ENCODE results near the gene FIGN.

FIGN gene

DNA sequence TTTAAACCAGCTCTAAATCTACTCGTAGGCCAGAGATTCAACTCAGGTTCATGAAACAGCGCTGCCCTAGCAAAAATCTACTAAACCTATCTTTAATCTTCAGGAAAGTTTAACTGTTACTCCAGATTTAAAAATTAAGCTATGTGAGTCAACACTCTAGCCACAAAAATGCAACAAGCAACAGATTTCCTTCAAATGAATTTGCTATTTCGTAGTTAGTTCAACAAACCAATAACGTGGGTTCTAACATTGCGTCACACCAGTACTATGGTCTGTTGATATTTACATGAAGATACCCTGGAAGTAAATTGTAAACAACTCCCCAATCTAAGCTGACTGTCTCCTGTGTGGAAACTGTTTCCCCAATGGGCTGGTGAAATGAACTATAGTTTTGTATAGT is 71.2 kb downstream of the FIGN start:
- no peak for DNase-seq (ENCODE audit: low read depth in 4 of 4, low spot score in 1 of 4)

DNA sequence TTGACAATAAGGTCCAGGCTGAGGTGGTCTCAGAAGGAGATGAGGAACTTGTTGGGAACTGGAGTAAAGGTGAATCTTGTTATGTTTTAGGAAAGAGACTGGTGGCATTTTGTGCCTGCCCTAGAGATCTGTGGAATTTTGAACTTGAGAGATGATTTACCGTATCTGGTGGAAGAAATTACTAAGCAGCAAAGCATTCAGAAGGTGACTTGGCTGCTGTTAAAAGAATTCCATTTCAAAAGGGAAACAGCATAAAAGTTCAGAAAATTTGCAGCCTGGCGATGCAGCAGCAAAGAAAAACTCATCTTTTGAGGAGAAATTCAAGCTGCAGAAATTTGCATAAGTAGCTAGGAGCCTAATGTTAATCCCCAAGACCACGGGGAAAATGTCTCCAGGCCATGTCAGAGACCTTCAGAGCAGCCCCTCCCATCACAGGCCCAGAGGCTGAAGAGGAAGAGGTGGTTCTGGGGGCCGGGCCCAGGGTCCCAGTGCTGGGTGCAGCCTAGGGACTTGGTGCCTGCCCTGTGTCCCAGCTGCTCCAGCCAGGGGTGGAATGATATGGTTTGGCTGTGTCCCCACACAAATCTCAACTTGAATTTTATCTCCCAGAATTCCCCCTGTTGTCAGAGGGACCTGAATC is 73.5 kb downstream of the FIGN start:
- DNase-seq (ENCODE audit: low read depth in 4 of 4, low spot score in 1 of 4): no peak

DNA sequence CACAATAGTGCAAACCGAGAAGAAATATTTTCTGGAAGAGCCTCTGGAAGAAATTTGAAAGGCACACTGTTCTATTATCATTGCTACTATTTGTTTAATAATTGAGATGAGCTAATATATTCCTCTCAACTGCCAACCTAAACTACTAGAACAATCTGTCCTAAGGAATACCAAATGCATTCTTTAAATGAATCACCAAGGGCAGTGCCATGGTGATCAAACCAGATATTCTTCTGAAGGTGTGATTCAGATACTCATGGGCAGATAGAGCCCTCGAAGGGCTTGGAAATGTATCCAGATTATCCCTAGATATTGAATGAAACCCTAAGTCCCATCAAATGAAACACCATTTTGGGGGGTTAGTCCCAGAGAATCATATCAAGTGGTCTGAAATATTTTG is 76.6 kb downstream of the FIGN start:
- no peak for DNase-seq (ENCODE audit: low read depth in 4 of 4, low spot score in 1 of 4)

DNA sequence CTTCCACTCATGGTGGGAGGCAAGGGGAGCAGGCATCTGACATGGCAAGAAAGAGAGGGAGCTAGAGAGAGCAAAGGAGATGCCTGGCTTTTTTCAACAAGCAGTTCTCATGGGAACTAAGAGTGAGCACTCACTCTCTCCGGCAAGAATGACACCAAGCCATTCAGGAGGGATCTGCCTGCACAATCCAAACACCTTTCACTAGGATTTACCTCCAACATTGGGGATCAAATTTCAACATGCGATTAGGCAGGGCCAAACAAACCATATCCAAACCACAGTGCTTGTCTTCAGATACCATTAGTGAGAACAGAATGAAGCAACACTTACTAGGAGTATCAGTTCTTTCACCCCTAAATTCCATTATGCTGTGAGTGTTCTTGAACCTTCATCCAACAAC is 77.3 kb downstream of the FIGN start:
- DNase-seq (ENCODE audit: low read depth in 4 of 4, low spot score in 1 of 4): no peak

DNA sequence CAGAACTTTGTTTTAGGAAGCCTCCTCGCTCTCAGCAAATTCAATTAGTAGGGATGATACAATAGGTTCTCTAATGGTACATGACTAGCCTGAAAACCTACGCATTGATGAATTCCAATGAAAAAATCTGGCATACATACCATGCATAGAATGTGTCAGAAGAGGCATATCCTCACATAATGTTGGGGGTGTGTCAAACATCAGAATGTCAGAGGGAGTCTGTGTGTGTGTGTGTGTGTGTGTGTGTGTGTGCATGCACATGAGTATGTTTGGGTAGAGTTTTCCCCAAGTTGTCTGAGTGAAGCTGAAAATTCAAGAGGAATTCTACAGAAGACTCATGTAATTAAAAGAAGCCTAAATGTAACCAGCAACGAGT is 78.5 kb downstream of the FIGN start:
- DNase-seq (ENCODE audit: low read depth in 4 of 4, low spot score in 1 of 4): no peak

DNA sequence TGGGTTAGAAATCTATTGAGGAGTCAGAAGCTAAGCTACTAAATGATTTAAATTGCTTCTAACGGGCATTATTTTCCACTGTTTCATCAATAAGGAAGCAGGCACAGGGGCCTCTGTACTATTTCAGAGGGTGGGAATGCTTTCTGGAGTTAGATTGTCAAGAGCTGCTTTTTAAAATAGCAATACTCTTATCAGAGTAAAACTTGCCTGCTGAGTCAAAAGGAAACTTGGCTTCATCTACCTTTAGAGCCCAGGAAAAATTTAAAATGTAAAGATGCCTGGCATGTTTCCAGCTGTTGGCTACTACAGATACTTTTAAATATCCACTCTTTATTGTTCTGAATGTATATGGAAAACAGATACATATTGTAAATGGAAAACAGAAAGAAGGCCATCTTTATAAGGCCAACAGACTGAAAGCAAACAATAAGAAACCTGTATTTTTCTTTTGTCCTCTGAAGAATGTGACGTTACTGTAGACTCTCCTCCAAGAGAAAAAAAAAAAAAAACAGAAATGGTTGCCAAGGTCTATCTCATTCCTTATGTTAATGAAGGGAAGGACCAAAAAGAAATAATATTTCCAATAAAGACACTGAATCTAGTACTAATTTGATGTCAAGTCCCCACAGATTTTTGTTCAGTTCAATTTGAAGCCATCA is 79.1 kb downstream of the FIGN start:
- no peak for DNase-seq (ENCODE audit: low read depth in 4 of 4, low spot score in 1 of 4)

DNA sequence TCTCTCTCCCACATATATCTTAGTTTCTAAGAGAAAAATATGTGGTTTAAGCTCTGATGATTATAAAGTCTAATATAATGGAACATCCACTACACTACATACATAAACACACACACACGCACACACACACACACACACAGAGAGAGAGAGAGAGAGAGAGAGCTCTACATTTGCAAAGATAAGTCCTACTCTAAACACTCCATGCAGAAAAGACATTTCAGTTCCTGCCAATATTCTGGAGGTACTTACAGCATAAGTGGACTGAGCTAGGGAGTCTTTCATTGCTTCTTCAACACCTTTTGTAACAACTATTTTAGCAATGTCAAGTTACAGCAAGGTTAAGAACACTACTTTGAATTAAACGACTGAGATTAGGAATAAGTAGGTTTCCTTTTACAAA is 80.1 kb downstream of the FIGN start:
- no peak for DNase-seq (ENCODE audit: low read depth in 4 of 4, low spot score in 1 of 4)

DNA sequence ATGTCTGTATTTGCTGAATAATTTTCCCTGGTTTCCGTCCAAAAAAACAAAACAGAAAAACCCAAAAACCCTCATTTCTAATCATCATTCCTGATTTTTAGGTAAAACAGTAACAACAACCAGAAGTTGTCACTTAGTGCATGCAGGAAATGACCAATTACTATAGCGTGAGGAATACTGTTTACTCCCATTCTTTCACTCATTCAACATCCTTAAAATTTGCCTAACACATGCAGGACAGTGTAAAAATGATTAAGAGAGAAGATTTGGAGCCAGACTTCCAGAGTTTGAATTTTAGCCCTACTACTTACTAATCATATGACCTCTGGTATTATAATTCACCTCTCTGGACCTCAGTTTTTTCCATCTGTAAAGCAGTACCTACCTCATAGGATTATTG is 83.1 kb downstream of the FIGN start:
- no peak for DNase-seq (ENCODE audit: low read depth in 4 of 4, low spot score in 1 of 4)

DNA sequence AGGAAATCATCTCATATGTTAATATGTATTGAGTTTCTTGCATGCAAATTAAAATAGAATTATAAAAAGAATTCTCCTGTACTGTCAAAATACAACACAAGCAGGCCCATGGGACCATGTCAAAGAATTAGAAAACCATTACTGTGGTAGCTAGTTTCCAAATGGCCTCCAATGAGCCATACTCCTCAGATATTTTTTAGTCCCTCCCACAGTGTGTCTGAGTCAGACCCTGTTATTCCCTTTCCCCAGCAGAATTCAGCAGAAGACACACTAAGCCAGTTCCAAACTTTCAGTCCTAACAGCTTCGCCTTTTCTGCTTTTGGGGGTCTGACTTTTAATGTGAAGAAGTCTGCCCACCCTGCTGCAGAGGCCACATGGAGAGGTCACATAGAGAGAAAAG is 86.7 kb downstream of the FIGN start:
- no peak for DNase-seq (ENCODE audit: low read depth in 4 of 4, low spot score in 1 of 4)

DNA sequence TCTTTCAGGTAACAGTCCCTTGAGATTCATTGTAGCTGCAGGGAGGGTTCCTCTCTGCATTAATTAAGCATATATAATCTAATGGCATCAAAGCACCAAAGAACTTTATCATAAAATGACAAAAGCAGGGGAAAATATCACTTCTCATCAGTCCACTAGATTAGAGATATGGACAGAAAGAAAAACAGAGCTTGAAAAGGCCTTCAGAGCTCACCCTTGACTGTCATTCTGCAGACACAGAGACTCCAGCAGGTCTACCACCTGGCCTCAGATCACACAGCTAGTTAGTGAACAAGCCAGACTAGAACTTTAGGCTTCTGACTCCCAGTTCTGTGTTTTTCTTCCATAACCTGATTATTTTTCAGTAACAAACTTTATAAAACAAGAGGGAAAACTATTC is 88.5 kb downstream of the FIGN start:
- no peak for DNase-seq (ENCODE audit: low read depth in 4 of 4, low spot score in 1 of 4)

DNA sequence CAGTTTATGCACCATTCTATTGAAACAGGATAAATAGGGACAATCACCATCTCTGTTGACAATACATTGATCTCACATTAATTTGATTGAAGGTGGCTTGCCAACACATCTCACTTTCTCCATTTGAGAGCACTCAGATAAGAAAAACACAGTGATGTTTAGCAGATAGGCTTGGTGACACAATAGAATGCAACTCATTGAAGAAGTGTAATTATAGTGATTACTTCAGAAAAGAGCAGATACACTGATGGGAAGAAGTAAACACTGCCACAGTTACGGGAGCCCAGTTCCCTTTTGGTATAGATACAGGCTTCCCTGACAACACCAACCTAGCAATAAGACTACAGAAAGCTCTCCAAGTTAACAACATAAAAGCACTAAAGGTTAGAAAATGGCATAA is 89.1 kb downstream of the FIGN start:
- no peak for DNase-seq (ENCODE audit: low read depth in 4 of 4, low spot score in 1 of 4)

DNA sequence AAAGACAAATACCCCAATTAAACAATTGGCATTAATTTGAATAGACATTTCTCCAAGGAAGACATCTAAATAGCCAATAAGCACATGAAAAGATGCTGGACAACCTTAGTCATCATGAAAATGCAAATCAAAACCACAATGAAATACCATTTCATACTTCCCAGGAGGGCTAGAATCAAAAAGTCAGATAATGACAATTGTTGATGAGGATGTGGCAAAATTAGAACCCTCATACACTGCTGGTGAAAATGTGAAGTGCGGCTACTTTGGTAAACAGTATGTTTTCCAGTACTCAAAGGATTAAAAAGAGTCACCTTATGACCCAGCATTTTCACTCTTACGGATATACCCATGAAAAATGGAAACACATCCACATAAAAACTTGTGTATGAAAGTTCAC is 91.6 kb downstream of the FIGN start:
- DNase-seq (ENCODE audit: low read depth in 4 of 4, low spot score in 1 of 4): no peak

DNA sequence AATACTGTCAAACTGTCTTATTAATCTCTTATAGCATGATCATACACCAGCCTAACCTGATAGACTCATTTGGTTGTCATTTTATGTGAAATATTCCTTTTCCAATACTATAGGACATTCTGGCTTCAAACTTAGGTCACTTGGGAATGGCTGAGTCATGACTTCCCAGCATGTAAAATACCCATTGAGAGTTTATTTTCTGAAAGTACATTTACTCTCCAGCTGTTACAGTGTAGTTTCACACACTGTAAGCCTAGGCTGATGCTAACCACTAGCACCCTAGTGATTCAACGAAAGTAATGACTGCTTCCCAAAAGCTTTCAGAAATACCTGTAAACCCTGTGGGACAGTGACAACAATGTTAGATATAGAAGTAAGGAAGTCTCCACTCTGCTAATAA is 93.8 kb downstream of the FIGN start:
- no peak for DNase-seq (ENCODE audit: low read depth in 4 of 4, low spot score in 1 of 4)

DNA sequence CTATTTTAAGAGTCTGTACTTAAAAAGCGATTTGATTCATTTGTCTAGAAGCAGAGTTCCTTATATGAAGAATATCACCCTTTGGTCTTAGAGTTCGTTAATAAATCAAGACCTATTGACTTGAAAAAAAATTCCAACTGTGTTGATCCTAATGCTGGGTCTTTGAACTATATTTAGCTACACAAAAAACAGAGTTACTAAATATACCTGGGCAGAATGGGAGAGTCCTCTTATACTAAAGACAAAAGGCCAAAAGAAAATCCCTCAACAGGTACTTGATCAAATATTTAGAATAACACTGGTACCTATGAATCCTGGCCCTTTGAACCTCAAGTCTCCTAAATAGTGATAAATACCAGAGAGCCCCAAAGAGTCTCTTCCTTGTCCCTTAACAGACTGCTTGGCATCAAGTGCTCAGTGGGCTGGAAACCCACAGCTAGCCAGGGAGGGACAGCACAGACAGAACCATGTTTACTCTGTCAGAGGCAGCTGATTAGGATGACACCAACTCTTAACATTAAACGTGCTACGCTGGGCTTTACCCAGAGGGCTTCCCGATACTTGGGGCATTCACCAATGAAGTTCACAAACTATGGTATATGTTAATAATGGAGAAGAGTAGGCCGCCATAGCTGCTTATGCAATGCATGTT is 95.1 kb downstream of the FIGN start:
- DNase-seq (ENCODE audit: low read depth in 4 of 4, low spot score in 1 of 4): no peak

DNA sequence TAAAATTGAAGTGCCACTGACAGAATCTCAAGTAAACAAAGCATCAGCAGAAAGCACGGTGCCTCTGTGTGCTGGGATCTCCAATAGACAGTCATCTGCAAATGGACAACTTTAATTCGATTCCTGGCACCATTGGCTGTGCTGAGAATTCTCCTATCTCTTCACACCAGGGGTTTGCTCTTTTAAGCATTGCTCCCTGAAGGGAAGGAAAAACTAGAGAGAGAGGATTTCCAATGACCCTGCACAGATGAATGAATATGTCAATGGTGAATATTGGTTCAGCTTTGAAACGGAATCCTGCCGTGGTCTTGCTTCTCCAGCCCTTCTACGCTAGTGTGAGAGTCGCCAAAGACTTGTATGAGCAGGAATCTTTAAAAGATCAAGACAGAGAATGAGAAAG is 97.9 kb downstream of the FIGN start:
- no peak for DNase-seq (ENCODE audit: low read depth in 4 of 4, low spot score in 1 of 4)

DNA sequence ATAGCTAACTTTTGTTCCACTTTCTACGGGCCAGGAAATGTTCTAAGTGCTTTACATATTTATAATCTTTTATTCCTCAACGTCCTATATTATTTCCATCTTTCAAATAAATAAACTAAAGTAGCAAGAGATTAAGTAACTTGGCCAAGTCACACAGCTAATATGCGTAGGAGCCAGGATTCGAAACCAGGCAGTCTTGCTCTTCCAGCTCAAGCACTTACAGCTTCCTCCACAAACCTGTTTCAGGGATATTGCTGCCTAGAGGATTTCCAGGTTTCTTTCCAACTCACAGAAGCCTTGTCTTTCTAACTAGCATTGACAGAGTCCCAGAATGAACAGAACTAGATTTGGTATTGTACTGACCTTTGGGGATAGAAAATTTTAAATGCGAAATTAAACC is 102.5 kb downstream of the FIGN start:
- no peak for DNase-seq (ENCODE audit: low read depth in 4 of 4, low spot score in 1 of 4)

DNA sequence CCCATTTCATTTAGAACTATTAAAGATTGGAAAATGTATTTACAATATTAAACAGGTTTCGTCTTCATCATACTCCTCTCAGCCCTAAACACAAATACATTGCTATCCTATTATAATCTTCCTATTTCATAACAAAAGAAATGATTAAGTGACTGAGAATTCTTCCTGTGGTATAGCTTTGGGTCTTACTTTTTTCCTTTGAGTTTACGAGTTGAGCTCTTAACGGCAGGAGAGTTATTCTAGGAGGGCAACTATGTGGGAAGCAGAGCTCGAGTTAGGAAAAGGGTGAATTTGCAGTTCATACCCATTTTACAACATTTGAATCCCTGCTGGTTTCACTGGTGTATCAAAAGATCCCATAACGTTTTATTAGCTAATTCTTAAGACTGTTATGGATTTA is 105.0 kb downstream of the FIGN start:
- no peak for DNase-seq (ENCODE audit: low read depth in 4 of 4, low spot score in 1 of 4)

DNA sequence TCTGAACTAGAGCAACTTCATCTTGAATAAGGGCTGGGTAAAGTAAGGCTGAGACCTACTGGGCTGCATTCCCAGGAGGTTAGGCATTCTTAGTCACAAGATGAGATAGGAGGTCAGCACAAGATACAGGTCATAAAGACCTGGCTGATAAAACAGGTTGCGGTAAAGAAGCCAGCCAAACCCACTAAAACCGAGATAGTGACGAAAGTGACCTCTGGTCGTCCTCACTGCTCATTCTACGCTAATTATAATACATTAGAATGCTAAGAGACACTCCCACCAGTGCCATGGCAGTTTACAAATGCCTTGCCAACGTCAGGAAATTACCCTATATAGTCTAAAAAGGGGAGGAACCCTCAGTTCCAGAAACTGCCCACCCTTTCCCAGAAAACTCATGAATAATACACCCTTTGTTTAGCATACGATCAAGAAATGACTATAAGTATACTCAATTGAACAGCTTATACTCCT is 109.1 kb downstream of the FIGN start:
- no peak for DNase-seq (ENCODE audit: low read depth in 4 of 4, low spot score in 1 of 4)

DNA sequence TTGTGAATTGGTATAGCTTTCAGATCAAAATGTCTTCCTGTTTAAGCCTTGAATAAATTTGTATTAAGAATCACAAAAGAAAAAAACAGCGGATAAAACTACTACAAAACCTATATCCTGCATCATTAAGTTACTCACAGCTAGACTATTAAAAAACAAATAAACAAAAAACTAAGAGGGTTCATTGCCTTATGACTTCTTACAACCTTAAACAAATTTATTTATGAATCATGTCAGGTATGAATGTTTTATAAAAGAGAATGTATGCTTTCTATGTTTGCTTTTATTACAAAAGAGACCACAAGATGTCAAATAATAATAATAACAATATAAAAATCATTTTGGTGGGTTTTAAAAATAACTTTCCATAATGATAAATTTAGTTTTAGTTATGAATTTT is 109.6 kb downstream of the FIGN start:
- DNase-seq (ENCODE audit: low read depth in 4 of 4, low spot score in 1 of 4): no peak

DNA sequence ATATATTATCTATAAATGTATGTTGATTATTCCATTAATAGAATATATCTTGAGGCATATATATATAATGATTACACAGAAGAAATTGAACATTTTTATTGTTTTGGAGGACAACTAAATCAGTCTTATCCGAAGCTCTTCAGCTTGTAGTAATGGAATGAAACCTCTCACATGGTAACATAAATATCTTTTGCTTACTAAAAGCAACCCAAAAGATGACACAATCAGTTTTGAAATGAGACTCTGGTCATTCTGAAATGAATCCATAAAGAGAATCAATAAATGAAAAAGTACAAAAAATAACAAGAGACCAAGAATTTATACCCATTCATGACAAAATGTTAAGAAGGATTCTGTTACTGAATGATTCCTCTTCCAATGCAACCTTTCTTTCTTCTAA is 110.2 kb downstream of the FIGN start:
- no peak for DNase-seq (ENCODE audit: low read depth in 4 of 4, low spot score in 1 of 4)

DNA sequence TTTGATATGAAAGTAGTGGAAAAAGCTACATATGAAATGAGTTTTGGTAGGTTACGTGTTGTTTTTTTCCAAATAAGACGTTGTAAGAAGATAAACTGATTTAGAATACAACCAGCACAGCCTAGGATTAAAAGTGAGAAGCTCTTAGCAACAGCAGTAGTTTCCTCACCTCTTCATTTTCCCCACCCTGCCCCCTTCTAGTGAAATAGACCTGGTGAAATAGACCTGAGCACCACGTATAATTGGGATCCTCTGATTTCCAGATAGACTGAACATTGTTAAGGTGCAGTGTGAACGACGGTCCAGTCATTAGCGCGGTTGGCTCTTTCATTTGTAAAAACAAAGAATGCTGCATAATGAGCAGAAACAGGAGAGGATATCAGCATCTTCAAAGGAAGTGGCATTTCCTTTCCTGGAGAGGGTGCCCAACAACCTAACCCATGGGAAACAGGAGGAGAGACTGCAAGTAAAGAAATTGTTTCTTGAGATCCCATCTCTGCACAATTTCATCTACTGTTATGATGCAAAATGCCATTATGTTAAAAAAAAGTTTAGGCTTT is 114.3 kb downstream of the FIGN start:
- no peak for DNase-seq (ENCODE audit: low read depth in 4 of 4, low spot score in 1 of 4)

DNA sequence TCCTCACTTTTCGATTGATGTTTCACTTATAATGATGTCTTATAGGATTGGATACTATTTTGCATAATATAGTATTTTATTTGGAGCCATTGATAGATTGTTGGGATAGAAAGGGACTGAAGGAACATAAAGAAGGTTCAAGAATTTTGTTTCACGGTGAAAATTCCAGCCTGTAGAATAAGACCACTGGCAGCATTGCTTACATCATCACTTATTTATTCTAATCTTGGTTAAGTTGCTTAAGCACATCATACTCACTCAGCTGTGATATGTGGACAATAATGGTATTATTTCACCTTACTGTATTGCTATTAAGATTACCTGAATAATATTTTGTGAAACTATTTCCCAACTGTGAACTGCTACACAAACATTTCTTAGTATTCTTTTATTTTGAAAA is 118.3 kb downstream of the FIGN start:
- DNase-seq (ENCODE audit: low read depth in 4 of 4, low spot score in 1 of 4): no peak

All from stimulated activated CD4-positive, alpha-beta T cell treated with anti-CD3 and anti-CD28 coated beads, Interleukin-1b, Interleukin-23, amount 100 ng/mL, for 24 hours (primary cell).